Measurements from ENCODE around the gene RGPD4.

Gene RGPD4

DNA sequence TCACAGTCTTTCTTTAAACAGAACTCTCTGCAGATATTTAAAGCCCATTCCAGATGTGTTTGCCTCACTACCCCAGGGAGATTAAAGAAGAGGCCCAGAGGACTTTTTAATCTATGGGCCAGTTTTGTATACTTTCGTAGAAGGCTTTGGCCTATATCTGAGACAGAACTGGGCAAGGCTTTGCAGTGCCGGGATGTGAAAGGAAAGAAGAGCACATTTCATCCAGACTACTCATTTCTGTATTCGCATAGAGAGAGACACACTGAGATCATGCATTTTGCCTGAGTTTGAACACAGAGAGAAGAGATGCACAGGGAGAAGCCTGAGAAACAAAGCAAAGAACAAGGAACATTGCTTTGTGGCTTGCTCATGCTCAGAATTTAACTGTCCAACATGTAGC lies 104.7 kb downstream of the RGPD4 start:
- no peak for DNase-seq (ENCODE audit: low read depth)

DNA sequence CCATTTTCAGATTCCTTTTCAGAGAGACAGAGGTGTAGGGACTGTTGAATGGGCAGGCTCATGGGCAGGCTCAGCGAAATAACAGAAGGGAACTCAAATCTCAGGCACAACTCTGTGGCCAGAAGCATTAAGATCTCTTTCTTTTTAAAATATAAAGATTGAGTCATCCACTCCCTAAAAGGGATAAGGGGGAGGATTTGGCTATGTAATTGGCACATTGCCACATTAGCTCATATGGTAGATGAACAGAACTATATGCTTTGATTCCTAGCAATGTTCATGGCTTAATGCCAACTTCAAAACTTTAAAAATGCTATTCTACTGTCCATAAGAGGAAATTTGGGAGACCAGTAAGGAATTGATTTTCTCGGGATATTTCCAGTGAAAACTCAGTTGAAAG lies 105.8 kb downstream of the RGPD4 start:
- no peak for DNase-seq (ENCODE audit: low read depth)

DNA sequence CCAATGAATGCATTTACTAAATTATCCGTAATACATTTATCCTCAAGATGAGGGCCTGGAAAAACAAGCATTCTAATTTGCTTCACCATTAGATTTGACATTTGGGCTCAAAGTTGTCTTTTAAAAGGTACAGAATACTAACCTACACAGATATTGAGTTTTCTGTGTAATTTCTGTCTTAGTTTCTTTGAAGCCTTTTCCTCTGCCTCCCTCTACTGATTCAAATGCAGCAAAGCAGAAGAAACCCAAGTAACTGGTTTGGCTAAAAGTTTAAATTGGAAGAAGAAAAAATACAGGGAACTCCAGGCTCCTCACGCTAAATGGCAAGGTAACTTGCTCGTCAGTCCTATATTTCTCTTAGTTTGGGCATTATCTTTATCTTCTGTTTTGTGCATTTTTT lies 106.3 kb downstream of the RGPD4 start:
- no peak for DNase-seq (ENCODE audit: low read depth)

DNA sequence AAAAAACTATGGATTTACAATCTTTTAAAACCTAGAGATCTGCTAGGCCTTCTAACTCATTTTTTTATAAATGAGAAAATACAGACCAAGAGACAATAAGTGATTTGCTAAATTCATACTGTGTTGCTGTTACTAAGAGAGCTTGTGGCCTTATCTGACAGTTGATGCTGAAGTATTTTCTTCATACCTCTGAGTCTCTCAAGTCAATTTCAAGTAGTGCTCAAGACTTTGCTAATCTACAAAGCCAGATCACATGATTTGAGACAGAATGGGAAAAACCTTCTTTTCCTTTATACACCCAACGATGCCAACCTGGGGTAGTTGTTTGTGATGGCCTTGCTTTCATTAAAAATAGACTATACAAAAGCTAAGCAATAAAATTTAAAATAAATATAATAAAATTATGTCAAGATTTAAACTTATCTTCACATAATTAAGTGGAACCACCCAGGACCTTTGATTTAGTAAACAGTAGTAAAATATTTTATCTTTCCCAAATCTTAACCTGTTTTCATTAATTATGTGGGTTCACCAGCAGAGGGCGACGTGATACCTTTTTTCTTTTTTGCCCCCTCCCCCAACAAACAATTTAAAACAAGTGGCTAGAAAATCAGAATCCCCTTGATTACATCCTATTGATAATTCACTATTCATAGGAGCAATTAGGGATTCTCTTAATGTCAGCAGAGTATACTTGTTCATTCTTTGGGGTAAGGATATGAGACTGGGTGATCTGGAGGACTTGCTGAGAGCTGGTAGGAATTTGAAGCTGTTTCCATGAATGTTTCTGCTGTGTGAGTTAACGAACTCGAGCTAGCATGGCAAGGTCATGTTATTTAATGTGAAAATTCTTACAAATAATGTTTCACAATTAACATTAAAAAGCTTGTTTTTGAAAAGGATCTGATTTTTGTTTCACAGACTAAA lies 110.0 kb downstream of the RGPD4 start:
- no peak for DNase-seq (ENCODE audit: low read depth)
